Measurements from ENCODE around the gene CLCA4. TPM values are rescaled to one million over a fixed set of nuclear protein-coding genes. Genes with fewer than 3 reads are reported as not detected.

The CLCA4 gene, protein sequence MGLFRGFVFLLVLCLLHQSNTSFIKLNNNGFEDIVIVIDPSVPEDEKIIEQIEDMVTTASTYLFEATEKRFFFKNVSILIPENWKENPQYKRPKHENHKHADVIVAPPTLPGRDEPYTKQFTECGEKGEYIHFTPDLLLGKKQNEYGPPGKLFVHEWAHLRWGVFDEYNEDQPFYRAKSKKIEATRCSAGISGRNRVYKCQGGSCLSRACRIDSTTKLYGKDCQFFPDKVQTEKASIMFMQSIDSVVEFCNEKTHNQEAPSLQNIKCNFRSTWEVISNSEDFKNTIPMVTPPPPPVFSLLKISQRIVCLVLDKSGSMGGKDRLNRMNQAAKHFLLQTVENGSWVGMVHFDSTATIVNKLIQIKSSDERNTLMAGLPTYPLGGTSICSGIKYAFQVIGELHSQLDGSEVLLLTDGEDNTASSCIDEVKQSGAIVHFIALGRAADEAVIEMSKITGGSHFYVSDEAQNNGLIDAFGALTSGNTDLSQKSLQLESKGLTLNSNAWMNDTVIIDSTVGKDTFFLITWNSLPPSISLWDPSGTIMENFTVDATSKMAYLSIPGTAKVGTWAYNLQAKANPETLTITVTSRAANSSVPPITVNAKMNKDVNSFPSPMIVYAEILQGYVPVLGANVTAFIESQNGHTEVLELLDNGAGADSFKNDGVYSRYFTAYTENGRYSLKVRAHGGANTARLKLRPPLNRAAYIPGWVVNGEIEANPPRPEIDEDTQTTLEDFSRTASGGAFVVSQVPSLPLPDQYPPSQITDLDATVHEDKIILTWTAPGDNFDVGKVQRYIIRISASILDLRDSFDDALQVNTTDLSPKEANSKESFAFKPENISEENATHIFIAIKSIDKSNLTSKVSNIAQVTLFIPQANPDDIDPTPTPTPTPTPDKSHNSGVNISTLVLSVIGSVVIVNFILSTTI
- total RNA-seq = not detected

GRCh38 chr1:86546787-86547221 lies at the start of gene CLCA4:
TSS of gene CLCA4 (plus strand) at chr1:86547078. CDS start at chr1:86547120, 42 bp downstream.
- ATAC-seq (no peak), DNase-seq (no peak)
- H3K4me1 Mint-ChIP-seq (ENCODE audit: low read depth) = no peaks in the 10 kb centered on the region
- ChIA-PET CTCF (no interaction called here), POLR2A (no interaction called here)
- H3K36me3 Mint-ChIP-seq (ENCODE audit: low read depth) = no peaks in the 10 kb centered on the region
- intact Hi-C loops (cut with micrococcal nuclease) = no loop called here
- no peak within 1 kb of the TSS for H3K27ac Mint-ChIP-seq
- H3K4me3 Mint-ChIP-seq = no peak within 1 kb of the TSS
- no peaks in the 10 kb centered on the region for H3K9me3 Mint-ChIP-seq
- peaks cover 5% of the 10 kb centered on the region for H3K27me3 Mint-ChIP-seq
- TF ChIP-seq, protein P1, sequence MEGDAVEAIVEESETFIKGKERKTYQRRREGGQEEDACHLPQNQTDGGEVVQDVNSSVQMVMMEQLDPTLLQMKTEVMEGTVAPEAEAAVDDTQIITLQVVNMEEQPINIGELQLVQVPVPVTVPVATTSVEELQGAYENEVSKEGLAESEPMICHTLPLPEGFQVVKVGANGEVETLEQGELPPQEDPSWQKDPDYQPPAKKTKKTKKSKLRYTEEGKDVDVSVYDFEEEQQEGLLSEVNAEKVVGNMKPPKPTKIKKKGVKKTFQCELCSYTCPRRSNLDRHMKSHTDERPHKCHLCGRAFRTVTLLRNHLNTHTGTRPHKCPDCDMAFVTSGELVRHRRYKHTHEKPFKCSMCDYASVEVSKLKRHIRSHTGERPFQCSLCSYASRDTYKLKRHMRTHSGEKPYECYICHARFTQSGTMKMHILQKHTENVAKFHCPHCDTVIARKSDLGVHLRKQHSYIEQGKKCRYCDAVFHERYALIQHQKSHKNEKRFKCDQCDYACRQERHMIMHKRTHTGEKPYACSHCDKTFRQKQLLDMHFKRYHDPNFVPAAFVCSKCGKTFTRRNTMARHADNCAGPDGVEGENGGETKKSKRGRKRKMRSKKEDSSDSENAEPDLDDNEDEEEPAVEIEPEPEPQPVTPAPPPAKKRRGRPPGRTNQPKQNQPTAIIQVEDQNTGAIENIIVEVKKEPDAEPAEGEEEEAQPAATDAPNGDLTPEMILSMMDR (IDR thresholded peaks at IDR 0.05) = no peak

GRCh38 chr1:86498281-86498680 lies 48.6 kb upstream of the CLCA4 start:
- Mint-ChIP-seq H3K4me1 (ENCODE audit: low read depth) (peaks cover 4% of the 10 kb centered on the region), H3K4me3 (no peak overlapping the region), H3K36me3 (ENCODE audit: low read depth) (no peaks in the 10 kb centered on the region), H3K27me3 (no peaks in the 10 kb centered on the region), H3K27ac (no peak overlapping the region), H3K9me3 (no peaks in the 10 kb centered on the region)
- intact Hi-C loops (cut with micrococcal nuclease) = no loop called here
- ATAC-seq = no peak
- CTCF ChIA-PET = interaction anchor here (1.0 to 7.8 kb wide), 11 partner anchors 10 to 585 kb away, joined by 3 to 79 read pairs (median 12); partner anchors contain the start of gene CLCA2
- TF ChIP-seq, protein P1 (IDR thresholded peaks at IDR 0.05) = no peak
- DNase-seq = no peak
- POLR2A ChIA-PET = no interaction called here

- Mint-ChIP-seq H3K36me3 (ENCODE audit: low read depth) (no peaks in the 10 kb centered on the region), H3K27ac (no peak overlapping the region), H3K9me3 (no peaks in the 10 kb centered on the region), H3K4me3 (no peak overlapping the region), H3K4me1 (ENCODE audit: low read depth) (peaks cover 8% of the 10 kb centered on the region), H3K27me3 (no peaks in the 10 kb centered on the region)
- TF ChIP-seq, protein P1 (IDR thresholded peaks at IDR 0.05) = peak; percentile 100
- intact Hi-C loops (cut with micrococcal nuclease) = loop anchor here (5.0 to 10.0 kb wide), 2 partner anchors 205 to 242 kb away; partner anchors contain the start of gene SH3GLB1
- DNase-seq (no peak), ATAC-seq (peak; percentile 48)
- CTCF ChIA-PET = interaction anchor here (0.6 to 7.8 kb wide), 46 partner anchors 9 to 583 kb away, joined by 3 to 88 read pairs (median 5); partner anchors contain the start of genes CLCA2, ODF2L and SH3GLB1
- POLR2A ChIA-PET = interaction anchor here (0.6 kb wide), 1 partner anchor 107 kb away, joined by 5 read pairs; no protein-coding TSS in a partner anchor
Observed at GRCh38 chr1:86499987-86500593, 46.8 kb upstream of the CLCA4 start.

GRCh38 chr1:86500714-86501113 lies 46.2 kb upstream of the CLCA4 start:
- H3K27ac Mint-ChIP-seq = no peak overlapping the region

More at GRCh38 chr1:86500714-86501113, 46.2 kb upstream of the CLCA4 start:
- TF ChIP-seq, protein P1 (IDR thresholded peaks at IDR 0.05) = no peak
- intact Hi-C loops (cut with micrococcal nuclease) = loop anchor here (5.0 to 10.0 kb wide), 2 partner anchors 204 to 242 kb away; partner anchors contain the start of gene SH3GLB1
- Mint-ChIP-seq H3K4me3 (no peak overlapping the region), H3K27me3 (no peaks in the 10 kb centered on the region), H3K9me3 (no peaks in the 10 kb centered on the region), H3K36me3 (ENCODE audit: low read depth) (no peaks in the 10 kb centered on the region), H3K4me1 (ENCODE audit: low read depth) (peaks cover 8% of the 10 kb centered on the region)
- no peak for ATAC-seq
- no peak for DNase-seq
- ChIA-PET POLR2A (interaction anchor here (0.6 kb wide), 1 partner anchor 107 kb away, joined by 5 read pairs; no protein-coding TSS in a partner anchor), CTCF (interaction anchor here (0.6 to 7.8 kb wide), 37 partner anchors 8 to 583 kb away, joined by 3 to 88 read pairs (median 6); partner anchors contain the start of genes CLCA2, ODF2L and SH3GLB1)
